Natural killer cell (primary cell): ENCODE data around the gene MCEMP1. TPM values are rescaled to one million over a fixed set of nuclear protein-coding genes. Genes with fewer than 3 reads are reported as not detected.

Experiments
- ATAC-seq, 3 donors: fragments of 150-1000 bp in 2 of 3; fragments of 200-7000 bp in 1 of 3; cut with Tn5 transposase; 1 replicate in 1 of 3; 2 replicates in 2 of 3; pipeline ENCODE4 v1.10.0; 2021; ENCODE audit warnings: mild to moderate bottlenecking in 2 of 3, moderate library complexity in 2 of 3
- DNase-seq, 2 donors: peaks; one replicate each; pipeline versions ENCODE4 v3.0.0 to v3.0.0-alpha.2; 2013 to 2021; ENCODE audit warnings: mixed read lengths in 1 of 2
- H3K27ac ChIP-seq: one replicate; pipeline ENCODE4 v1.5.1; 2013; ENCODE audit warnings: mild to moderate bottlenecking, low read length
- H3K27me3 ChIP-seq: one replicate; pipeline ENCODE4 v1.6.1; 2013; ENCODE audit warnings: low read length; ENCODE audit not compliant: control insufficient read depth, insufficient read depth
- H3K36me3 ChIP-seq: one replicate; pipeline ENCODE4 v1.6.1; 2013; ENCODE audit warnings: low read length; ENCODE audit not compliant: control insufficient read depth, insufficient read depth
- H3K4me1 ChIP-seq: one replicate; pipeline ENCODE4 v1.6.1; 2013; ENCODE audit warnings: low read length; ENCODE audit not compliant: control insufficient read depth, insufficient read depth
- H3K4me3 ChIP-seq: one replicate; pipeline ENCODE4 v1.5.1; 2013; ENCODE audit warnings: low read length
- H3K9me3 ChIP-seq: one replicate; pipeline ENCODE4 v1.6.1; 2013; ENCODE audit warnings: low read length; ENCODE audit not compliant: control insufficient read depth, insufficient read depth
- H3K27ac Mint-ChIP-seq, 2 donors: one replicate each; pipeline ENCODE4 v1.8.0; 2022; ENCODE audit warnings: mild to moderate bottlenecking in 2 of 2, mixed read lengths in 2 of 2, moderate library complexity in 1 of 2
- H3K27me3 Mint-ChIP-seq, 2 donors: one replicate each; pipeline ENCODE4 v1.8.0; 2022; ENCODE audit warnings: low read depth in 2 of 2, mixed read lengths in 2 of 2
- H3K36me3 Mint-ChIP-seq: one replicate; pipeline ENCODE4 v1.8.0; 2022; ENCODE audit warnings: mixed read lengths
- H3K4me1 Mint-ChIP-seq, 2 donors: one replicate each; pipeline ENCODE4 v1.8.0; 2022; ENCODE audit warnings: mixed read lengths in 2 of 2
- H3K4me3 Mint-ChIP-seq: one replicate; pipeline ENCODE4 v1.8.0; 2022; ENCODE audit warnings: mild to moderate bottlenecking, moderate library complexity, mixed read lengths
- H3K9me3 Mint-ChIP-seq, 2 donors: one replicate each; pipeline ENCODE4 v1.8.0; 2022; ENCODE audit warnings: mixed read lengths in 2 of 2
- WGBS: methylation state at CpG from one replicate; pipeline ENCODE4 v1.1.7; 2013; ENCODE audit warnings: missing lambda C conversion rate; ENCODE audit not compliant: insufficient coverage; 5-methylcytosine and 5-hydroxymethylcytosine counted together
- intact Hi-C: fragments of 100-400 bp; cut with micrococcal nuclease; formaldehyde crosslinking; loops from one replicate; pipeline ENCODE4 v1.14.2; 2022
- total RNA-seq, 4 donors: library from RNA; stranded (reverse); fragments of 120-200 nt in 1 of 4; gene quantifications; one replicate each; pipeline versions ENCODE4 v1.2.3 to v1.2.4, GENCODE V29; 2013 to 2022
- TF ChIP-seq, protein P1 (sequence below): fragments of 200-600 bp; IDR thresholded peaks from one replicate; pipeline ENCODE4 v1.8.0; 2022; ENCODE audit warnings: antibody characterized with exemption

Gene MCEMP1
- total RNA-seq, 3 donors from 2014 or later (not counting 1 experiment from before 2014, with no cell fraction given) = 0.59 to 4.8 (median 1.8) TPM

DNA sequence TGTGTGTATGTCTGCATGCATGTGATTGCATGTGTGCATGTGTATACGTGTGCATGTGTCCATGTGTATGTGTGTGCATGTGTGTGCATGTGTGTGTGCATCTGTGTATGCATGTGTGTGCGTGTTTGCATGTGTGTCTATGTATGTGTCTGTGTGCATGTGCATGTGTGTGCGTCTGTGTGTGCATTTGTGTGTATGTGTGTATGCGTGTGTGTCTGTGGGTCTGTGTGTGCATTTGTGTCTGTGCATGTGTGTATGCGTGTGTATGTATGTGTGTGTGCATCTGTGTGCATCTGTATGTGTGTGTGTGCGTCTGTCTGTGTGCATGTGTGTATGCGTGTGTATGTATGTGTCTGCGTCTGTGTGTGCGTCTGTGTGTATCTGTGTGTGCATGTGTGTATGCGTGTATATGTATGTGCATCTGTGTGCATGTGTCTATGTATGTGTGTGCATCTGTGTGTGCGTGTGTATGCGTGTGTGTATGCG lies 37.0 kb upstream of the MCEMP1 start:
- Mint-ChIP-seq H3K36me3 (no peaks in the 10 kb centered on the region), H3K27ac (no peak overlapping the region)
- H3K27ac ChIP-seq = no peak overlapping the region

DNA sequence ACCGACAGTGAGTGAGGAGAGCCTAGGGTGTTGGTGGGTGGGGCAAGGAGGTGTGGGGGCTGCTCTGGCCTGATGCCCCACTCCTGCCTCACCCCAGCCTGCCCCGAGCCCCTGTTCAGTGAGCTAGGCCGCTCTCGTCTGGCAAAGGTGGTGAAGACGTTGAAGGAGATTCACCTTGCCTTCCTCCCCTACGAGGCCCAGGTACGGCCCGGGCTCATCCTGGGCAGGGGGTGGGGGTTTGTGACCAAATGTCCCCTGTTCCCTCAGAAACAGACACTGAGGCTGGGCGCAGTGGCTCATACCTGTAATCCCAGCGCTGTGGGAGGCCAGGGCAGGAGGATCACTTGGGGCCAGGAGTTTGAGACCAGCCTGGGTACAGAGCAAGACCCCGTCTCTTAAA lies 36.1 kb upstream of the MCEMP1 start:
- peaks cover 14 to 38% of the 10 kb centered on the region in 2 donors for H3K4me1 Mint-ChIP-seq
- intact Hi-C loops = no loop called here
- TF ChIP-seq, protein P1, sequence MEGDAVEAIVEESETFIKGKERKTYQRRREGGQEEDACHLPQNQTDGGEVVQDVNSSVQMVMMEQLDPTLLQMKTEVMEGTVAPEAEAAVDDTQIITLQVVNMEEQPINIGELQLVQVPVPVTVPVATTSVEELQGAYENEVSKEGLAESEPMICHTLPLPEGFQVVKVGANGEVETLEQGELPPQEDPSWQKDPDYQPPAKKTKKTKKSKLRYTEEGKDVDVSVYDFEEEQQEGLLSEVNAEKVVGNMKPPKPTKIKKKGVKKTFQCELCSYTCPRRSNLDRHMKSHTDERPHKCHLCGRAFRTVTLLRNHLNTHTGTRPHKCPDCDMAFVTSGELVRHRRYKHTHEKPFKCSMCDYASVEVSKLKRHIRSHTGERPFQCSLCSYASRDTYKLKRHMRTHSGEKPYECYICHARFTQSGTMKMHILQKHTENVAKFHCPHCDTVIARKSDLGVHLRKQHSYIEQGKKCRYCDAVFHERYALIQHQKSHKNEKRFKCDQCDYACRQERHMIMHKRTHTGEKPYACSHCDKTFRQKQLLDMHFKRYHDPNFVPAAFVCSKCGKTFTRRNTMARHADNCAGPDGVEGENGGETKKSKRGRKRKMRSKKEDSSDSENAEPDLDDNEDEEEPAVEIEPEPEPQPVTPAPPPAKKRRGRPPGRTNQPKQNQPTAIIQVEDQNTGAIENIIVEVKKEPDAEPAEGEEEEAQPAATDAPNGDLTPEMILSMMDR = no peak
- no peaks in the 10 kb centered on the region for H3K9me3 ChIP-seq
- H3K9me3 Mint-ChIP-seq = peaks cover 0 to 2% of the 10 kb centered on the region in 2 donors
- no peaks in the 10 kb centered on the region for H3K27me3 ChIP-seq
- peaks cover 45% of the 10 kb centered on the region for H3K4me1 ChIP-seq
- H3K4me3 ChIP-seq = no peak overlapping the region
- no peak for ATAC-seq
- no peaks in the 10 kb centered on the region for H3K27me3 Mint-ChIP-seq
- H3K27ac ChIP-seq = no peak overlapping the region
- no peaks in the 10 kb centered on the region for H3K36me3 Mint-ChIP-seq
- peaks cover 16% of the 10 kb centered on the region for H3K36me3 ChIP-seq
- DNase-seq = no peak
- H3K27ac Mint-ChIP-seq = no peak overlapping the region
- no peak overlapping the region for H3K4me3 Mint-ChIP-seq
- 98% methylated on average over 11 of the region's 11 CpGs for WGBS

More for the DNA sequence above, 37.0 kb upstream of the MCEMP1 start:
- DNase-seq = no peak
- peaks cover 44% of the 10 kb centered on the region for H3K4me1 ChIP-seq
- 98% methylated on average over 13 of the region's 13 CpGs for WGBS
- peaks cover 16% of the 10 kb centered on the region for H3K36me3 ChIP-seq
- H3K4me3 ChIP-seq = no peak overlapping the region
- peaks cover 14 to 41% of the 10 kb centered on the region in 2 donors for H3K4me1 Mint-ChIP-seq
- H3K9me3 Mint-ChIP-seq = peaks cover 0 to 2% of the 10 kb centered on the region in 2 donors
- H3K27me3 ChIP-seq = no peaks in the 10 kb centered on the region
- intact Hi-C loops = loop anchor here (10.0 kb wide), 1 partner anchor 45 kb away; the partner anchor contains the start of gene TRAPPC5
- ATAC-seq = no peak
- no peaks in the 10 kb centered on the region for H3K27me3 Mint-ChIP-seq
- H3K4me3 Mint-ChIP-seq = no peak overlapping the region
- TF ChIP-seq, protein P1 = no peak
- no peaks in the 10 kb centered on the region for H3K9me3 ChIP-seq

DNA sequence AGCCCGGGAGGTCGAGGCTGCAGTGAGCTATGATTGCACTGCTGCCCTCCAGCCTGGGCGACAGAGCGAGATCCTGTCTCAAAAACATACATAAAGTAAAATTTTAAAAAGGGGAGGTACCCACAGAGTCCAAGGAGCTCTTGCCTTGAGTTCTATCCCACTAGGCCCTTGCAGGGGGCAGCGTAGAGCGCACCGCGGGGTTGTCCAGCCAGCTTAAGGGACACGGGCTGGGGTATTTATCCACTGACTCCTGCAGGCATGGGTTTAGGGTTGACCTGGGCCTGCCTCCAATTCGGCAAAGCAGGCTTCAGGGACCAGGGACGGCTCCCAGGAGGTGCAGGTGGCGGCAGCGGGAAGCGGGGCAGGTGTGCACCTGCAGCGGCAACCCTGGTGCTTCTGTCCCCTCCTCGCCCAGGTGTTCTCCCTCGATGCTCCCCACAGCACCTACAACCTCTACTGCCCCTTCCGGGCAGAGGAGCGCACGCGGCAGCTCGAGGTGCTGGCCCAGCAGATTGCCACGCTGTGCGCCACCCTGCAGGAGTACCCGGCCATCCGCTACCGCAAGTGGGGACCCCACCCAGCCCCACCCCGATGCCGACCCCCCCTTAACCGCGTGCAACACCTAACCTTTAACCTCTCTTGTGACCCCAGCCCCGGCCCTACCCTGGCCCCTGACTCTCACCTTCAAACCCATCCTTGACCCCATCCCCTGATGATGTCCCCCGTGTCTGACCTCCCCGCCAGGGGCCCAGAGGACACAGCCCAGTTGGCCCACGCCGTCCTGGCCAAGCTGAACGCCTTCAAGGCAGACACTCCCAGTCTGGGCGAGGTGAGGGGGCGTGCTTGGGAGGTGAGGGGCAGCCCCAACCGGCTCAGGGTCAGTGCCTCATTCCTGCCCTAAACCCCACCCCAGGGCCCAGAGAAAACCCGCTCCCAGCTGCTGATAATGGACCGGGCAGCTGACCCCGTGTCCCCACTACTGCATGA lies 35.3 kb upstream of the MCEMP1 start:
- TF ChIP-seq, protein P1 = no peak
- intact Hi-C loops = no loop called here
- DNase-seq = no peak

More for the DNA sequence above, 35.3 kb upstream of the MCEMP1 start:
- Mint-ChIP-seq H3K36me3 (no peaks in the 10 kb centered on the region), H3K27me3 (no peaks in the 10 kb centered on the region), H3K4me1 (peaks cover 14 to 38% of the 10 kb centered on the region in 2 donors), H3K9me3 (peaks cover 0 to 2% of the 10 kb centered on the region in 2 donors), H3K4me3 (no peak overlapping the region), H3K27ac (no peak overlapping the region)
- Histone ChIP-seq H3K4me3 (no peak overlapping the region), H3K9me3 (no peaks in the 10 kb centered on the region), H3K27me3 (no peaks in the 10 kb centered on the region), H3K27ac (no peak overlapping the region), H3K36me3 (peaks cover 20% of the 10 kb centered on the region), H3K4me1 (peaks cover 37% of the 10 kb centered on the region)
- no peak for ATAC-seq
- 95% methylated on average over 41 of the region's 43 CpGs for WGBS
